Vagina (tissue), 2 donors: ENCODE data around the gene PDE12. TPM values are rescaled to one million over a fixed set of nuclear protein-coding genes. Genes with fewer than 3 reads are reported as not detected.

Experiments used
- DNase-seq, 2 donors: peaks; one replicate each; pipeline ENCODE4 v3.0.0-alpha.2; 2017; ENCODE audit errors: extremely low spot score in 2 of 2
- H3K27ac ChIP-seq: fragments of 200-600 bp; sonication (generic); one replicate; pipeline ENCODE4 v1.5.1; 2019
- H3K27me3 ChIP-seq: fragments of 200-600 bp; sonication (generic); one replicate; pipeline ENCODE4 v1.5.1; 2019
- H3K36me3 ChIP-seq, 2 donors: fragments of 200-600 bp; sonication (generic); one replicate each; pipeline ENCODE4 v1.5.1; 2017 to 2019
- H3K4me1 ChIP-seq: fragments of 200-600 bp; sonication (generic); one replicate; pipeline ENCODE4 v1.5.1; 2019
- H3K4me3 ChIP-seq, 2 donors: fragments of 200-600 bp; sonication (generic); 1 replicate in 1 of 2; 2 replicates in 1 of 2; pipeline ENCODE4 v1.5.1; 2016 to 2019
- H3K9me3 ChIP-seq: fragments of 200-600 bp; sonication (generic); one replicate; pipeline ENCODE4 v1.5.1; 2019
- POLR2A ChIP-seq, 2 donors: fragments of 450-650 bp; IDR thresholded peaks; one replicate each; pipeline ENCODE4 v1.6.1; 2017; ENCODE audit warnings: antibody characterized with exemption in 2 of 2, mild to moderate bottlenecking in 2 of 2, moderate library complexity in 2 of 2
- POLR2AphosphoS5 ChIP-seq, 2 donors: sonication (generic); formaldehyde crosslinking; IDR thresholded peaks; one replicate each; pipeline ENCODE4 v1.9.0; 2017; ENCODE audit warnings: antibody characterized with exemption in 2 of 2, mild to moderate bottlenecking in 2 of 2, low read depth in 1 of 2; ENCODE audit not compliant: insufficient read depth in 1 of 2
- intact Hi-C: fragments of 100-400 bp; cut with DNase I; formaldehyde crosslinking; loops from one replicate; pipeline ENCODE4 v1.15.1; 2023
- total RNA-seq: library from RNA; depleted of rRNA; stranded (reverse); fragments of >200 nt; gene quantifications from one replicate; pipeline ENCODE4 v1.2.3, GENCODE V29; 2016
- TF ChIP-seq, protein P1 (sequence below), 3 experiments: fragments of 450-650 bp in 2 of 3; fragments of 200-600 bp in 1 of 3; sonication (generic) in 1 of 3; IDR thresholded peaks; one replicate each; pipeline ENCODE4 v1.5.1; 2017 to 2019; ENCODE audit warnings: antibody characterized with exemption in 3 of 3, mild to moderate bottlenecking in 2 of 3, moderate library complexity in 2 of 3

Gene PDE12
- total RNA-seq, 1 donor from 2014 or later, result 12.0 TPM

DNA sequence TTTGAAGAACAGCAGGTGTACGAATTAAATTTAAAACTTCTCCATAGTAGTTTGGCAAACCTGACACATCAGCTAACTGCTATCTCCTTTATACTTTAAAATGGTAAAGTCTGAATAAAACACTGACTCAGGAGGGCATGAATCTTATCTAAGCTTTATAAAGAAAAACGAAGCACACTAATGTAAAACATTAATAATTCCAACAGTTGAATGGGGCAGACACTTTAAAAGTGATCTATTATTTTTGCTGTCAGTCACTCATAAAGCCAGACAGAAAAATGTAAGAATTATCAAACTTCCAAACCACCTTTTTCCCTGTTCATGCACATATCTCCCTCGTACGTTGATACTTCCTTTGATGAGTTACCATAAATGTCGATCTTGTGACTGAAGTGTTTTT is 38.5 kb downstream of the PDE12 start:
- TF ChIP-seq POLR2AphosphoS5 (IDR thresholded peaks at IDR 0.05; ENCODE audit: insufficient read depth in 1 of 2, low read depth in 1 of 2) (no peak), POLR2A (IDR thresholded peaks at IDR 0.05) (no peak)
- TF ChIP-seq, protein P1, sequence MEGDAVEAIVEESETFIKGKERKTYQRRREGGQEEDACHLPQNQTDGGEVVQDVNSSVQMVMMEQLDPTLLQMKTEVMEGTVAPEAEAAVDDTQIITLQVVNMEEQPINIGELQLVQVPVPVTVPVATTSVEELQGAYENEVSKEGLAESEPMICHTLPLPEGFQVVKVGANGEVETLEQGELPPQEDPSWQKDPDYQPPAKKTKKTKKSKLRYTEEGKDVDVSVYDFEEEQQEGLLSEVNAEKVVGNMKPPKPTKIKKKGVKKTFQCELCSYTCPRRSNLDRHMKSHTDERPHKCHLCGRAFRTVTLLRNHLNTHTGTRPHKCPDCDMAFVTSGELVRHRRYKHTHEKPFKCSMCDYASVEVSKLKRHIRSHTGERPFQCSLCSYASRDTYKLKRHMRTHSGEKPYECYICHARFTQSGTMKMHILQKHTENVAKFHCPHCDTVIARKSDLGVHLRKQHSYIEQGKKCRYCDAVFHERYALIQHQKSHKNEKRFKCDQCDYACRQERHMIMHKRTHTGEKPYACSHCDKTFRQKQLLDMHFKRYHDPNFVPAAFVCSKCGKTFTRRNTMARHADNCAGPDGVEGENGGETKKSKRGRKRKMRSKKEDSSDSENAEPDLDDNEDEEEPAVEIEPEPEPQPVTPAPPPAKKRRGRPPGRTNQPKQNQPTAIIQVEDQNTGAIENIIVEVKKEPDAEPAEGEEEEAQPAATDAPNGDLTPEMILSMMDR (IDR thresholded peaks at IDR 0.05), result no peak
- no peaks in the 10 kb centered on the region for H3K27me3 ChIP-seq
- H3K36me3 ChIP-seq, result no peaks in the 10 kb centered on the region
- peak overlapping the region in 1 of 2 donors; percentile 64 for H3K4me3 ChIP-seq
- H3K4me1 ChIP-seq, result peaks cover 55% of the 10 kb centered on the region
- DNase-seq, result no peak
- no peak overlapping the region for H3K27ac ChIP-seq
- no peaks in the 10 kb centered on the region for H3K9me3 ChIP-seq
- intact Hi-C loops, result no loop called here

DNA sequence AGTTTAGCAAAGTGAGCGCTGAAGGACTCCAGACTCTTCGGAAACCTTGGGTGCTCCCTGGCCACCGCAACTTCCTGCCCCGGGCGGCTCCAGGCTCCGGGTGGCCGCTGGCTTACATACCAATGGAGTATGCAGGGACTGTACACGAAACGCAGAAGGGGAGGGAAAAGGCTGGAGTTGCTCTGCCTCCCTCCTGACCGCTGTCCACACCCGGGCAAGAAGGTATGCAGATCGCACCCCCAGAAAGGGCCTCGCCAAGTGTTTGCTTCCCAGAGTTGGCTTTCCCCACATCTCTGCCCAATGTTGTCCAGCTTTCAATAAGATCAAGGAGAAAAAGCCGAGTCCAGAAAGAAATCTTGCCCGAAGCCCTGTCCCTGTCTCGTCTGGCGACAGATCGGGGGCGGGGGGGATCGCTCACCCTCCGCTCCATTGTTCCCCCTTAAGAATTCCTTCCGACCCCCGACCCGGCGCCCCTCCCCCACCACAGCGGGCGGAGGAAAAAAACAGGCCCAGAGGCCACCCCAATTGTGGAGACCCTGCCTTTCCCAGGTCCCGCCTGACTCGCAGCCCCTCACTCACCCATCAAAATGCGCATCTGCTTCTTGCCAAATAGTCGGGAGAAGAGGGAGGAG is 40.5 kb downstream of the PDE12 start:
- peak in 1 of 2 donors; percentile 92 for DNase-seq
- peaks cover 55% of the 10 kb centered on the region for H3K4me1 ChIP-seq
- peak overlapping the region; percentile 89 for H3K27ac ChIP-seq
- H3K27me3 ChIP-seq, result no peaks in the 10 kb centered on the region
- TF ChIP-seq POLR2AphosphoS5 (IDR thresholded peaks at IDR 0.05; ENCODE audit: insufficient read depth in 1 of 2, low read depth in 1 of 2), result no peak
- TF ChIP-seq POLR2A (IDR thresholded peaks at IDR 0.05), result no peak
- TF ChIP-seq, protein P1 (IDR thresholded peaks at IDR 0.05), result no peak
- no peaks in the 10 kb centered on the region for H3K9me3 ChIP-seq
- no peaks in the 10 kb centered on the region for H3K36me3 ChIP-seq
- intact Hi-C loops, result loop anchor here (5.0 kb wide), 2 partner anchors 39 to 161 kb away; partner anchors contain the start of genes PDE12 and SLMAP
- H3K4me3 ChIP-seq, result peak overlapping the region; percentile 64 to 88

DNA sequence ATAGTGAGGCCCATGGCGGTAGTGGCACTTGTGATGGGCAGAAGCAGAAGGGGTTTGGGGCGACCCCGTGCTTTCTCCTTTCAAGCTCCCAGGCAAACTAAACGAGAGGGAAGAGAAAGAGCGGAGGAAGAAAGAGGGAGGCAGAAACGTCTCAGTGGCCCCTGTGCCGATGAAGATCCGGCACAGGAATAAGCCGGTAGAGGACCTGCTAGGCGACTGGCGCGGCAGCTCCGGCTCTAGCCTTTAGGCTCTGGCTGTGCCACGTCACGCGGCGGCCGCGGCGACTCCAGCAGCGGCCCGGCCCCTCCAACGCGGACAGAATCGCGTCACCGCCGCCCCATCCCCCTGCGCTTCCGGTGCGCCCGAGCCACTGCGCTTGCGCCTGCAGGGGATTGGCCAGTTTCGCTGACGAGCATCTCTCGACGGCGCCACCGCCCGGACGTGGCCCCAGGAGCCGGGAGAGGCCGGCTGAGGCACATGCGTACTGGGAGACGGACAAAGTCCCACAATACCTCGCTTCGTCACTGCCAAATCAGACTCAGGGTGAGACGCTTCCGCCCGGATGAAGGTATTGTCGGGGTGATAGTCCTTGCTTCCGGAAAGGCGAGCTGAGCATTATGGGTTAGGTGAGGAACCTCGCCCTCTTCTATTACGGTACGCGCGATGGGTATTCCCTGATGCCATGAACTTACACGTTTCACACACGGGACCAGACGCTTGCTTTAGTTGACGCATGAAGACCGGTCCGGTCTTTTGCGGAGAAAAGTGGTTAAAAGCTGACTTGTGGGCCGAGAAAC is 41.3 kb downstream of the PDE12 start, which contains the start of gene ARF4:
Gene ARF4, minus strand, starts transcription at position 218 of the 797 bp plus-strand sequence. Its CDS starts 204 bp downstream, at position 14.
- H3K4me3 ChIP-seq, result peak within 1 kb of the TSS; percentile 64 to 88
- peak; percentile 98 to 99 for TF ChIP-seq POLR2AphosphoS5 (IDR thresholded peaks at IDR 0.05; ENCODE audit: insufficient read depth in 1 of 2, low read depth in 1 of 2)
- TF ChIP-seq POLR2A (IDR thresholded peaks at IDR 0.05), result peak in 1 of 2 donors; percentile 98
- TF ChIP-seq, protein P1 (IDR thresholded peaks at IDR 0.05), result no peak
- H3K9me3 ChIP-seq, result no peaks in the 10 kb centered on the region
- H3K4me1 ChIP-seq, result peaks cover 50% of the 10 kb centered on the region
- no peaks in the 10 kb centered on the region for H3K36me3 ChIP-seq
- no peaks in the 10 kb centered on the region for H3K27me3 ChIP-seq
- DNase-seq, result peak; percentile 100
- H3K27ac ChIP-seq, result peak within 1 kb of the TSS; percentile 89
- intact Hi-C loops, result loop anchor here (5.0 kb wide), 2 partner anchors 40 to 160 kb away; partner anchors contain the start of genes PDE12 and SLMAP

DNA sequence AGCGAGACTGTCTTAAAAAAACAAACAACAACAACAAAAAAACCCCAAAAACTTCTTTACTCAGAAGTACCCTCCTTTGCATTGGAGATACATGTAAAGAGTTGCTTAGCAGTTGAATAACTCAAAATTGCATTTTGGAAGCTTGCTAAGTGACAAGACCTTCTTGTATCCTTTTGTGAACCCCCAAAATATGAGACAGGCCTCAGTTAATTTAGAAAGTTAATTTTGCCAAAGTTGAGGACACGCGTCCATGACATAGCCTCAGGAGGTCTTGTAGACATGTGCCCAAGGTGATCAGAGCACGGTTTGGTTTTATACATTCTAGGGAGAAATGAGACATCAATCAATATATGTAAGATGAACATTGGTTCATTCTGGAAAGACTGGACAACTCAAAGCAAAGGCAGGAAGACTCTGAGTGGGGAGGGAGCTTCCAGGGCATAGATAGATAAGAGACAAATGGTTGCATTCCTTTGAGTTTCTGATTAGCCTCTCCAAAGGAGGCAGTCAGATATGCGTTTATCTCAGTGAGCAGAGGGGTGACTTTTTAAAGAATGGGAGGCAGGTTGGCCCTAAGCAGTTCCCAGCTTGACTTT is 42.8 kb downstream of the PDE12 start:
- Histone ChIP-seq H3K4me1 (peaks cover 35% of the 10 kb centered on the region), H3K9me3 (no peaks in the 10 kb centered on the region), H3K4me3 (peak overlapping the region; percentile 64 to 88), H3K27me3 (no peaks in the 10 kb centered on the region), H3K36me3 (no peaks in the 10 kb centered on the region), H3K27ac (peak overlapping the region; percentile 88)
- DNase-seq, result no peak
- no peak for TF ChIP-seq POLR2A (IDR thresholded peaks at IDR 0.05)
- TF ChIP-seq, protein P1 (IDR thresholded peaks at IDR 0.05), result no peak
- TF ChIP-seq POLR2AphosphoS5 (IDR thresholded peaks at IDR 0.05; ENCODE audit: insufficient read depth in 1 of 2, low read depth in 1 of 2), result no peak
- intact Hi-C loops, result loop anchor here (5.0 kb wide), 2 partner anchors 42 to 158 kb away; partner anchors contain the start of genes PDE12 and SLMAP
